Renal cortical epithelial cell (primary cell): ENCODE measurements around the gene KANTR. TPM values are rescaled to one million over a fixed set of nuclear protein-coding genes. Genes with fewer than 3 reads are reported as not detected.
A peak's percentile ranks its signal among the peaks of the same experiment; 100 is the strongest.

ENCODE experiments used
- DNase-seq: peaks from one replicate; pipeline ENCODE4 v3.0.0-alpha.2; 2011; ENCODE audit warnings: low read depth
- total RNA-seq: library from RNA; depleted of rRNA; stranded (reverse); fragments of >200 nt; gene quantifications from 2 replicates; pipeline ENCODE4 v1.2.3, GENCODE V29; 2014

KANTR gene
- total RNA-seq = 3.0 and 9.2 TPM in 2 replicates

GRCh38 chrX:53093748-53094581, at the start of gene KANTR:
TSS of gene KANTR (plus strand) at chrX:53094142. CDS start at chrX:53124273, 30,131 bp downstream.
- peak; percentile 93 for DNase-seq

GRCh38 chrX:53044995-53045394, 48.9 kb upstream of the KANTR start:
- no peak for DNase-seq

GRCh38 chrX:53047228-53047627, 46.7 kb upstream of the KANTR start:
- DNase-seq = no peak

GRCh38 chrX:53048169-53049126, 45.5 kb upstream of the KANTR start, which contains the start of gene GPR173:
TSS of gene GPR173 (plus strand) at chrX:53048789. CDS start at chrX:53076622, 27,833 bp downstream.
- DNase-seq = no peak

- no peak for DNase-seq
These were observed 44.8 kb upstream of the KANTR start for GRCh38 chrX:53049127-53049517.

- no peak for DNase-seq
These were observed 43.1 kb upstream of the KANTR start for GRCh38 chrX:53050841-53051240.

- DNase-seq = no peak
These were observed 38.6 kb upstream of the KANTR start for GRCh38 chrX:53055244-53055849.

GRCh38 chrX:53056292-53056691, 37.6 kb upstream of the KANTR start:
- DNase-seq = no peak

- peak; percentile 53 for DNase-seq
These were observed 28.8 kb upstream of the KANTR start for GRCh38 chrX:53065104-53065503.

GRCh38 chrX:53071064-53071463, 22.9 kb upstream of the KANTR start:
- no peak for DNase-seq

- peak; percentile 48 for DNase-seq
These were observed 22.1 kb upstream of the KANTR start for GRCh38 chrX:53071604-53072417.

GRCh38 chrX:53072418-53073114, 21.4 kb upstream of the KANTR start:
- DNase-seq = no peak

GRCh38 chrX:53073115-53073586, 20.8 kb upstream of the KANTR start:
- DNase-seq = no peak

GRCh38 chrX:53075011-53075410, 18.9 kb upstream of the KANTR start:
- no peak for DNase-seq

GRCh38 chrX:53076671-53077070, 17.3 kb upstream of the KANTR start:
- DNase-seq = no peak

- DNase-seq = no peak
These were observed 16.4 kb upstream of the KANTR start for GRCh38 chrX:53077207-53078197.

- no peak for DNase-seq
These were observed 15.0 kb upstream of the KANTR start for GRCh38 chrX:53078943-53079342.

GRCh38 chrX:53080628-53081580, 13.0 kb upstream of the KANTR start:
- no peak for DNase-seq
